Neural progenitor cell (in vitro differentiated cells): Measurements from ENCODE around the gene PKN1. TPM values are rescaled to one million over a fixed set of nuclear protein-coding genes. Genes with fewer than 3 reads are reported as not detected.
"Not testable (repeated sequence)": the region's sequence is repeated elsewhere in the genome, so short reads cannot be mapped to it uniquely, and the experiment has no call there.

Source experiments
- DNase-seq: peaks from one replicate; pipeline ENCODE4 v3.0.0-alpha.2; 2016; ENCODE audit warnings: low spot score
- H2AFZ ChIP-seq: fragments of 200-600 bp; sonication (generic); replicated peaks from 2 replicates; pipeline ENCODE4 v1.6.1; 2016; ENCODE audit warnings: antibody characterized with exemption
- H3F3A ChIP-seq: fragments of 200-600 bp; sonication (generic); 2 replicates; pipeline ENCODE4 v1.6.1; 2016; ENCODE audit warnings: antibody characterized with exemption, low read depth
- H3K27ac ChIP-seq: fragments of 200-600 bp; sonication (generic); 2 replicates; pipeline ENCODE4 v1.5.1; 2016; ENCODE audit warnings: mild to moderate bottlenecking
- H3K27me3 ChIP-seq: fragments of 200-600 bp; sonication (generic); 2 replicates; pipeline ENCODE4 v1.6.1; 2016; ENCODE audit warnings: mild to moderate bottlenecking, moderate library complexity
- H3K36me3 ChIP-seq: fragments of 200-600 bp; sonication (generic); 2 replicates; pipeline ENCODE4 v1.5.1; 2016
- H3K4me1 ChIP-seq: fragments of 200-600 bp; sonication (generic); 2 replicates; pipeline ENCODE4 v1.6.1; 2016; ENCODE audit warnings: mixed run types
- H3K4me2 ChIP-seq: fragments of 200-600 bp; sonication (generic); 2 replicates; pipeline ENCODE4 v1.6.1; 2016
- H3K4me3 ChIP-seq: fragments of 200-600 bp; sonication (generic); 2 replicates; pipeline ENCODE4 v1.5.1; 2016
- H3K79me2 ChIP-seq: fragments of 200-600 bp; sonication (generic); 2 replicates; pipeline ENCODE4 v1.6.1; 2016; ENCODE audit warnings: low read depth
- H3K9ac ChIP-seq: fragments of 200-600 bp; sonication (generic); 2 replicates; pipeline ENCODE4 v1.6.1; 2016
- H3K9me3 ChIP-seq: fragments of 200-600 bp; sonication (generic); 2 replicates; pipeline ENCODE4 v1.5.1; 2016; ENCODE audit warnings: low read depth
- H4K20me1 ChIP-seq: fragments of 200-600 bp; sonication (generic); 2 replicates; pipeline ENCODE4 v1.6.1; 2016; ENCODE audit warnings: low read depth
- H3K27ac Mint-ChIP-seq: 3 replicates; pipeline ENCODE4 v1.8.0; 2021; ENCODE audit warnings: mixed read lengths
- H3K27me3 Mint-ChIP-seq: 2 replicates; pipeline ENCODE4 v1.8.0; 2022; ENCODE audit warnings: low read depth, mild to moderate bottlenecking, inconsistent platforms, moderate library complexity, mixed read lengths; ENCODE audit not compliant: insufficient read depth
- H3K36me3 Mint-ChIP-seq: 3 replicates; pipeline ENCODE4 v1.8.0; 2021; ENCODE audit warnings: mixed read lengths
- H3K4me1 Mint-ChIP-seq: 3 replicates; pipeline ENCODE4 v1.8.0; 2021; ENCODE audit warnings: mixed read lengths
- H3K4me3 Mint-ChIP-seq: 3 replicates; pipeline ENCODE4 v1.8.0; 2021; ENCODE audit warnings: mild to moderate bottlenecking, moderate library complexity, mixed read lengths
- H3K9me3 Mint-ChIP-seq: 3 replicates; pipeline ENCODE4 v1.8.0; 2020; ENCODE audit warnings: mixed read lengths
- CTCF ChIP-seq: fragments of 200-600 bp; sonication (generic); IDR thresholded peaks from 2 replicates; pipeline ENCODE4 v1.5.1; 2017; ENCODE audit warnings: antibody characterized with exemption, mild to moderate bottlenecking
- EZH2 ChIP-seq: fragments of 200-600 bp; sonication (generic); IDR thresholded peaks from 2 replicates; pipeline ENCODE4 v1.6.1; 2017; ENCODE audit warnings: antibody characterized with exemption, mild to moderate bottlenecking, moderate library complexity
- EZH2phosphoT487 ChIP-seq: fragments of 200-600 bp; sonication (generic); IDR thresholded peaks from 2 replicates; pipeline ENCODE4 v1.6.1; 2017; ENCODE audit warnings: antibody characterized with exemption
- total RNA-seq: library from RNA; depleted of rRNA; stranded (reverse); fragments of >200 nt; gene quantifications from 2 replicates; pipeline ENCODE4 v1.2.3, GENCODE V29; 2015; ENCODE audit warnings: low replicate concordance

PKN1 gene
- total RNA-seq, 1 donor from 2014 or later: 29.0 TPM

GRCh38 chr19:14449321-14449720 lies 16.2 kb downstream of the PKN1 start:
- no peaks in the 10 kb centered on the region for H3K9me3 Mint-ChIP-seq
- no peak for DNase-seq
- Histone ChIP-seq H3F3A (no peaks in the 10 kb centered on the region), H3K4me2 (no peak overlapping the region), H4K20me1 (no peaks in the 10 kb centered on the region), H3K9ac (no peak overlapping the region), H3K4me3 (no peak overlapping the region), H3K9me3 (no peaks in the 10 kb centered on the region), H3K27me3 (no peaks in the 10 kb centered on the region), H3K27ac (no peak overlapping the region), H3K79me2 (no peaks in the 10 kb centered on the region), H3K4me1 (no peaks in the 10 kb centered on the region), H2AFZ (no peak overlapping the region), H3K36me3 (no peaks in the 10 kb centered on the region)
- H3K27me3 Mint-ChIP-seq: peaks cover 2% of the 10 kb centered on the region
- TF ChIP-seq CTCF (no peak), EZH2 (no peak), EZH2phosphoT487 (no peak)
- H3K27ac Mint-ChIP-seq: no peak overlapping the region
- no peaks in the 10 kb centered on the region for H3K4me1 Mint-ChIP-seq
- H3K4me3 Mint-ChIP-seq: no peak overlapping the region
- peaks cover 32% of the 10 kb centered on the region for H3K36me3 Mint-ChIP-seq

- Histone ChIP-seq H3K9ac (no peak overlapping the region), H3K9me3 (no peaks in the 10 kb centered on the region), H3F3A (no peaks in the 10 kb centered on the region), H3K79me2 (no peaks in the 10 kb centered on the region), H3K36me3 (no peaks in the 10 kb centered on the region), H2AFZ (no peak overlapping the region), H3K27ac (no peak overlapping the region), H3K4me3 (no peak overlapping the region), H3K27me3 (no peaks in the 10 kb centered on the region), H4K20me1 (no peaks in the 10 kb centered on the region), H3K4me1 (no peaks in the 10 kb centered on the region), H3K4me2 (no peak overlapping the region)
- H3K27me3 Mint-ChIP-seq: peaks cover 2% of the 10 kb centered on the region
- peaks cover 28% of the 10 kb centered on the region for H3K36me3 Mint-ChIP-seq
- peak; percentile 65 for DNase-seq
- H3K9me3 Mint-ChIP-seq: no peaks in the 10 kb centered on the region
- TF ChIP-seq CTCF: no peak
- TF ChIP-seq EZH2phosphoT487: no peak
- no peak for TF ChIP-seq EZH2
- peak overlapping the region; percentile 6 for H3K27ac Mint-ChIP-seq
- peak overlapping the region; percentile 67 for H3K4me3 Mint-ChIP-seq
- no peaks in the 10 kb centered on the region for H3K4me1 Mint-ChIP-seq
Measured at GRCh38 chr19:14450168-14450874, 17.2 kb downstream of the PKN1 start.

- no peaks in the 10 kb centered on the region for H3K36me3 ChIP-seq
- peaks cover 2% of the 10 kb centered on the region for H3K27me3 Mint-ChIP-seq
- peaks cover 27% of the 10 kb centered on the region for H3K36me3 Mint-ChIP-seq
Measured at GRCh38 chr19:14450876-14451275, 17.8 kb downstream of the PKN1 start.

GRCh38 chr19:14452303-14452702 lies 19.2 kb downstream of the PKN1 start:
- not testable (repeated sequence) for H3K27me3 Mint-ChIP-seq

More at GRCh38 chr19:14450876-14451275, 17.8 kb downstream of the PKN1 start:
- Histone ChIP-seq H2AFZ (no peak overlapping the region), H3K27ac (no peak overlapping the region), H3K4me1 (no peaks in the 10 kb centered on the region), H3K4me2 (no peak overlapping the region), H3K27me3 (no peaks in the 10 kb centered on the region), H3K4me3 (no peak overlapping the region), H3K9me3 (no peaks in the 10 kb centered on the region), H3K79me2 (no peaks in the 10 kb centered on the region), H3K9ac (no peak overlapping the region), H4K20me1 (no peaks in the 10 kb centered on the region), H3F3A (no peaks in the 10 kb centered on the region)
- Mint-ChIP-seq H3K4me3 (no peak overlapping the region), H3K9me3 (no peaks in the 10 kb centered on the region), H3K4me1 (no peaks in the 10 kb centered on the region), H3K27ac (no peak overlapping the region)
- DNase-seq: no peak
- TF ChIP-seq EZH2 (no peak), EZH2phosphoT487 (no peak), CTCF (no peak)

More at GRCh38 chr19:14452303-14452702, 19.2 kb downstream of the PKN1 start:
- H3K9ac ChIP-seq, H3K4me1 ChIP-seq, H3K4me3 ChIP-seq, H3F3A ChIP-seq, H3K79me2 ChIP-seq, DNase-seq, H3K4me3 Mint-ChIP-seq, H2AFZ ChIP-seq, H3K27ac ChIP-seq, H3K4me2 ChIP-seq, H3K27me3 ChIP-seq, H3K9me3 Mint-ChIP-seq, H4K20me1 ChIP-seq, H3K36me3 ChIP-seq, H3K27ac Mint-ChIP-seq, H3K9me3 ChIP-seq, H3K4me1 Mint-ChIP-seq: not testable (repeated sequence)
- peaks cover 21% of the 10 kb centered on the region for H3K36me3 Mint-ChIP-seq
